NB4 (cell line): Measurements from ENCODE around the gene MBOAT2.
A peak's percentile ranks its signal among the peaks of the same experiment; 100 is the strongest.

Experiments used
- DNase-seq: peaks from one replicate; pipeline ENCODE4 v3.0.0; 2010; ENCODE audit warnings: low read depth
- H3K4me3 ChIP-seq: one replicate; pipeline ENCODE4 v1.5.1; 2011; ENCODE audit warnings: mild to moderate bottlenecking, low read depth, low read length, moderate library complexity
- MYC ChIP-seq: IDR thresholded peaks from 2 replicates; pipeline ENCODE4 v1.6.1; 2011; ENCODE audit warnings: low read depth, low read length
- POLR2A ChIP-seq: IDR thresholded peaks from 2 replicates; pipeline ENCODE4 v1.6.1; 2011; ENCODE audit warnings: mild to moderate bottlenecking; ENCODE audit not compliant: insufficient read length; ENCODE audit errors: extremely low read depth
- TF ChIP-seq, protein P1 (sequence below): IDR thresholded peaks from 2 replicates; pipeline ENCODE4 v1.6.1; 2011; ENCODE audit warnings: low read depth, low read length
- TF ChIP-seq, protein P2 (sequence below): IDR thresholded peaks from one replicate; pipeline ENCODE4 v1.5.1; 2012; ENCODE audit warnings: low read depth, low read length

MBOAT2 gene

DNA sequence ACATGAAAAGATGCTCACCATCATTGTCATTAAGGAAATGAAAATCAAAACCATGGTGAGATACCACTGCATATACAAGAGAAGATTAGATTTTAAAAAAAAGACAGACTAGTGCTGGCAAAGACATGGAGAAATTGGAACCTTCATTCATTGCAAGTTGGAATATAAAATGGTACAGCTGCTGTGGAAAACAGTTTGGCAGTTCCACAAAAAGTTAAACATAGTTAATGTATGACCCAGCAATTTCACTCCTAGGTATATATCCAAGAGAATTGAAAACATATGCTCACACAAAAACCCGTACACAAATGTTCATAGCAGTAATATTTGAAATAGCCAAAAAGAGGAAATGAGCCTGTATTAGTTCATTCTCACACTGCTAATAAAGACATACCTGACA, 33.7 kb upstream of the MBOAT2 start:
- DNase-seq, result no peak

DNA sequence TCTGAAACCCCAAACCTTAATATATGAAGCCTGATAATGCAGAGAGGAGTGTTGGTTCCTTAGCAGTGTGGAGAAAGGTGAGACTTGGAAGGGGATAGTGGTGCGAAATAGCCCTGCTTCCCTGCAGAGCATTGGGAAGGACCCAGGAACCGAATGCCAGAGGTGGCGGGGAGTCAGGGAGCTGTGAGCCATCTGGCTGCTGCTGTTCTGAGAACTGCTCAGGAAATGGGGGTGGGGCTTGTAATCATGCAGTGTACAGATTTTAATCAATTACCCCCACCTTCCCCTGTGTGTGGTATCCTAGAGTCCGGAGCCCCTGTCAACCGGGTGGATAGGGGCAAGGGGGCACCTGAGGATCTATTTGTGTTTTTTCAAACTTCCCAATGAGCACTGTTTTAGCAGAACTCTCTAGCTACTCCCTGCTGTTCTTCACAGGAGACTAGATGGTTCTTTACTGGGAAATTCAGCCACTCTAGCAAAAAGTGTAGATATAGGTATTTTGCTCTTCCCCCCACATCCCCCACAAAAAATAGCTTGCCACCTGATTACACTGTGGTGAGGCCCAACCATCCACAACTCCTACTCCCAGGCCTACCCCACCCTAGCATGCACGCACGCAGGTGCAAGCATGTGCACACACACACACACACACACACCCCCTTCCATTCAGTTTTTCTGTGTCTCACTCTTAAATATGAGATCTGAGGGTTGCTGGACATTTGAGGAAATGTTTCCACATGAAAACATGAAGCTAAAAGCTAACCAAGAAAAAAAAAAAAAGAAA, 30.1 kb upstream of the MBOAT2 start:
- DNase-seq, result no peak
- no peak overlapping the region for H3K4me3 ChIP-seq
- TF ChIP-seq MYC (no peak), POLR2A (no peak)
- TF ChIP-seq, protein P1, sequence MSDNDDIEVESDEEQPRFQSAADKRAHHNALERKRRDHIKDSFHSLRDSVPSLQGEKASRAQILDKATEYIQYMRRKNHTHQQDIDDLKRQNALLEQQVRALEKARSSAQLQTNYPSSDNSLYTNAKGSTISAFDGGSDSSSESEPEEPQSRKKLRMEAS, result no peak
- TF ChIP-seq, protein P2, sequence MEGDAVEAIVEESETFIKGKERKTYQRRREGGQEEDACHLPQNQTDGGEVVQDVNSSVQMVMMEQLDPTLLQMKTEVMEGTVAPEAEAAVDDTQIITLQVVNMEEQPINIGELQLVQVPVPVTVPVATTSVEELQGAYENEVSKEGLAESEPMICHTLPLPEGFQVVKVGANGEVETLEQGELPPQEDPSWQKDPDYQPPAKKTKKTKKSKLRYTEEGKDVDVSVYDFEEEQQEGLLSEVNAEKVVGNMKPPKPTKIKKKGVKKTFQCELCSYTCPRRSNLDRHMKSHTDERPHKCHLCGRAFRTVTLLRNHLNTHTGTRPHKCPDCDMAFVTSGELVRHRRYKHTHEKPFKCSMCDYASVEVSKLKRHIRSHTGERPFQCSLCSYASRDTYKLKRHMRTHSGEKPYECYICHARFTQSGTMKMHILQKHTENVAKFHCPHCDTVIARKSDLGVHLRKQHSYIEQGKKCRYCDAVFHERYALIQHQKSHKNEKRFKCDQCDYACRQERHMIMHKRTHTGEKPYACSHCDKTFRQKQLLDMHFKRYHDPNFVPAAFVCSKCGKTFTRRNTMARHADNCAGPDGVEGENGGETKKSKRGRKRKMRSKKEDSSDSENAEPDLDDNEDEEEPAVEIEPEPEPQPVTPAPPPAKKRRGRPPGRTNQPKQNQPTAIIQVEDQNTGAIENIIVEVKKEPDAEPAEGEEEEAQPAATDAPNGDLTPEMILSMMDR, result no peak

More for the DNA sequence above, 33.7 kb upstream of the MBOAT2 start:
- TF ChIP-seq, protein P2, result no peak
- no peak for TF ChIP-seq POLR2A
- H3K4me3 ChIP-seq, result no peak overlapping the region

DNA sequence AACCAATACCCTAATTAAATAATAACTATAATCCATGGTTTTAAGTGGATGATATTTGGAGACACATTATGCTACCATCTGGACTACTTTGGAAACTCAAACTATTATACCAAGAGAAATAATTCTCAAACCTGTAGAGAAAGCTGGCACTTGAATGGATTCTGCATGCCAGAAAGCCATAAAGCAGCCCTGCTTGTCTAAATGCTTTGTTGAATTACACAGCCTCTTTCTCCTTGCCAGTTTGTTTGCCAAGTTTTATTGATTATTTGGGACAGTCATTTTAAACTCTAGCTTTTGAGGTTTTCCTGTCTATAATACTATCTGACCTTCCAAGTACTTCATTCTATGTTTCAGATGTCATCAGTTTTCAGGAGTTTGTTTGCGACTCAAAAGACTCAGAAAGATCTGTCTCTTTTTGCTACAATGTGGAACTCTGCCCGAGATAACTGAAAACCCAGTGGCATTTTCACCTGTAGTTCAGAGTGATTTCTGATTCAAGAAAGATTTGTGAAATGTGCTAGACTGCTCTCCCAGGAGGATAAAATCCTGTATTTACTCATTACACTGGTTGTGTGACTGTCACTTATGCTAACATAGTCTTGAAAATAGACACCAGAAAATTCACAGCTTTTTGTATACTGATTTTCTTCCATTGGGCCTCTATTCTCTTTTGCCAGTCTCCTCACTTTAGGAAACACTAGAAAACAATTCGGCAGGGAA, 29.2 kb upstream of the MBOAT2 start:
- no peak for DNase-seq
- no peak overlapping the region for H3K4me3 ChIP-seq
- TF ChIP-seq, protein P2, result no peak
- TF ChIP-seq, protein P1, result no peak
- TF ChIP-seq MYC (no peak), POLR2A (no peak)

DNA sequence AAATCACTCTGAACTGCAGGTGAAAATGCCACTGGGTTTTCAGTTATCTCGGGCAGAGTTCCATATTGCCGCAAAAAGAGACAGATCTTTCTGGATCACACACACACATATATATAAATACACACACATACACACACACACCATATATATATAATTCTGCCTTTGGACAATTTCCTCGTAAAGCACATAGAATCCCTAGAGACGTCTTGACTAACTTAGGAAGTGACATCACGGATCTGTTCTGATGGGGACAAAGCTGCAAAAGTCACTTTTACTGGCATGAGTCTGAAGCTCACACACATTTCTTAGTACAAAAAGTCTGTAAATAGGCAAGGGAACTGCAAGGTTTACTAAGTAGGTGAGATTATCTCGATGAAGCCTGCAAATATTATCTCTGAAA, 28.6 kb upstream of the MBOAT2 start:
- DNase-seq, result peak; percentile 44
- H3K4me3 ChIP-seq, result no peak overlapping the region
- TF ChIP-seq MYC (no peak), POLR2A (no peak)
- TF ChIP-seq, protein P2, result no peak
- TF ChIP-seq, protein P1, result no peak

DNA sequence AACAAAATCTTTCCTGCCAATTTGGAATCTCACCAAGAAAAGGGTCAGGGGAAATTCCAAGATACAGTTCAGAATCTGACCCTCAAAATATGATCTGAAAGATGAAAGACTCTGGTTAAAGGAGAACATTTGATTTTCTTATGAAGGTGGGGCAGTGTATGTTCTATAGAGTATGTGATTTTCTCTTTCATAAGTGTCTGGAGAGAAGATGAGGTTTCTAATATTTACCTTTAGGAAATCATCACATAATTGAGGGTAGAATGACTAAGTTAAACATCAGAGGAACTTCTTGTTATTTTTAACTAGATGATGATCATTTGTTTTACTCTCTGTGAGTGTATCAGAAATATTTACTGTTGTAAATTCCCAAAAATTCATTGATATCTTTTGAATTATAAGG, 27.8 kb upstream of the MBOAT2 start:
- TF ChIP-seq MYC, result no peak
- no peak for TF ChIP-seq POLR2A
- TF ChIP-seq, protein P2, result no peak
- TF ChIP-seq, protein P1, result no peak
- no peak overlapping the region for H3K4me3 ChIP-seq
- DNase-seq, result no peak
